Endothelial cell of umbilical vein (primary cell): ENCODE data around the gene ZRSR2. TPM values are rescaled to one million over a fixed set of nuclear protein-coding genes. Genes with fewer than 3 reads are reported as not detected.

Source experiments
- BruUV-seq: library from RNA; stranded (reverse); fragments of 400-500 nt; replicated peaks from 2 replicates; lab custom pipeline; 2021; lab: Mats Ljungman, UMichigan
- CTCF ChIA-PET: fragments of 300-600, 350-600 bp; sonication (Branson Sonifier 250); formaldehyde crosslinking; loops from one replicate; lab custom pipeline; 2021; ENCODE audit warnings: antibody characterized with exemption, inconsistent platforms; lab: Charles Lee
- POLR2A ChIA-PET: fragments of 300-600, 350-600 bp; sonication (Branson Sonifier 250); formaldehyde crosslinking; loops from one replicate; lab custom pipeline; 2021; ENCODE audit warnings: antibody characterized with exemption, inconsistent platforms; lab: Charles Lee
- DNase-seq: peaks from one replicate; pipeline ENCODE4 v3.0.0-alpha.2; 2011; ENCODE audit warnings: low read depth, low spot score
- FAIRE-seq: peaks from 2 replicates; lab custom pipeline; 2011; peaks lifted over from hg19 to GRCh38; lab: Jason Lieb, UNC
- H2AFZ ChIP-seq: 2 replicates; pipeline ENCODE4 v1.6.0; 2012; ENCODE audit warnings: low read depth, low read length, control low read depth, inconsistent platforms
- H3K27ac ChIP-seq: 2 replicates; pipeline ENCODE4 v1.5.1; 2011; ENCODE audit warnings: low read depth, mild to moderate bottlenecking, control low read depth, low read length, moderate library complexity; ENCODE audit not compliant: insufficient read depth
- H3K27me3 ChIP-seq, 2 experiments: 2 replicates each; pipeline versions ENCODE4 v1.6.0 to v1.6.1; 2011; ENCODE audit warnings: low read length in 2 of 2, mixed read lengths in 1 of 2; ENCODE audit not compliant: control insufficient read depth in 2 of 2, insufficient read depth in 2 of 2
- H3K36me3 ChIP-seq, 2 experiments: 2 replicates in 1 of 2; 3 replicates in 1 of 2; pipeline ENCODE4 v1.5.1; 2011; ENCODE audit warnings: low read length in 2 of 2, mild to moderate bottlenecking in 1 of 2, moderate library complexity in 1 of 2; ENCODE audit not compliant: control insufficient read depth in 2 of 2, insufficient read depth in 2 of 2; ENCODE audit errors: extremely low read depth in 1 of 2
- H3K4me1 ChIP-seq: 3 replicates; pipeline ENCODE4 v1.5.1; 2011; ENCODE audit warnings: mild to moderate bottlenecking, low read length; ENCODE audit not compliant: control insufficient read depth, insufficient read depth; ENCODE audit errors: extremely low read depth
- H3K4me2 ChIP-seq: 2 replicates; pipeline ENCODE4 v1.6.1; 2011; ENCODE audit warnings: low read length, control low read depth, mixed read lengths; ENCODE audit not compliant: insufficient read depth
- H3K4me3 ChIP-seq, 3 experiments: fragments of 200-600 bp in 1 of 3; sonication (generic), shearing (Covaris generic) in 1 of 3; replicated peaks in 1 of 3; 2 replicates each; pipeline ENCODE4 v1.5.1; 2011 to 2016; ENCODE audit warnings: control low read depth in 3 of 3, low read length in 3 of 3, mild to moderate bottlenecking in 2 of 3, inconsistent platforms in 1 of 3, low read depth in 1 of 3, moderate library complexity in 1 of 3; ENCODE audit not compliant: insufficient read depth in 1 of 3
- H3K79me2 ChIP-seq: 2 replicates; pipeline ENCODE4 v1.6.0; 2012; ENCODE audit warnings: low read length, inconsistent platforms; ENCODE audit not compliant: control insufficient read depth, insufficient read depth
- H3K9ac ChIP-seq: replicated peaks from 2 replicates; pipeline ENCODE3; 2011; ENCODE audit warnings: low read length, control low read depth; ENCODE audit not compliant: insufficient read depth; ENCODE audit errors: extremely low read depth
- H3K9me1 ChIP-seq: replicated peaks from 3 replicates; pipeline ENCODE4 v1.6.0; 2011; ENCODE audit warnings: mild to moderate bottlenecking, low read length; ENCODE audit not compliant: control insufficient read depth, insufficient read depth; ENCODE audit errors: extremely low read depth
- H3K9me3 ChIP-seq: replicated peaks from 2 replicates; pipeline ENCODE4 v1.5.1; 2012; ENCODE audit warnings: low read length, inconsistent platforms; ENCODE audit not compliant: control insufficient read depth, insufficient read depth
- H4K20me1 ChIP-seq: replicated peaks from 2 replicates; pipeline ENCODE3; 2011; ENCODE audit warnings: mild to moderate bottlenecking, low read length; ENCODE audit not compliant: control insufficient read depth, insufficient read depth; ENCODE audit errors: extremely low read depth
- CTCF ChIP-seq, 2 donors: IDR thresholded peaks; 1 replicate in 1 of 2; 2 replicates in 1 of 2; pipeline ENCODE4 v1.5.1; 2011; ENCODE audit warnings: low read length in 2 of 2, mild to moderate bottlenecking in 2 of 2, moderate library complexity in 2 of 2, control low read depth in 1 of 2, inconsistent platforms in 1 of 2, low read depth in 1 of 2; ENCODE audit not compliant: insufficient read depth in 1 of 2; ENCODE audit errors: extremely low read depth in 1 of 2
- EZH2 ChIP-seq: IDR thresholded peaks from 2 replicates; pipeline ENCODE4 v1.6.1; 2012; ENCODE audit warnings: borderline replicate concordance, low read depth, mild to moderate bottlenecking, moderate library complexity, low read length, inconsistent platforms; ENCODE audit not compliant: severe bottlenecking
- FOS ChIP-seq: IDR thresholded peaks from 2 replicates; pipeline ENCODE4 v1.6.1; 2011; ENCODE audit warnings: mild to moderate bottlenecking, low read length, moderate library complexity, borderline replicate concordance; ENCODE audit not compliant: insufficient read depth
- GATA2 ChIP-seq: IDR thresholded peaks from 2 replicates; pipeline ENCODE4 v1.7.0; 2011; ENCODE audit warnings: low read depth, mild to moderate bottlenecking, moderate library complexity, mixed read lengths, low read length; ENCODE audit not compliant: insufficient read length, insufficient read depth
- JUN ChIP-seq: IDR thresholded peaks from 2 replicates; pipeline ENCODE4 v1.6.1; 2011; ENCODE audit warnings: borderline replicate concordance, low read depth; ENCODE audit not compliant: insufficient read length, insufficient read depth
- MAX ChIP-seq: IDR thresholded peaks from 2 replicates; pipeline ENCODE4 v1.6.1; 2011; ENCODE audit not compliant: insufficient read depth, insufficient read length
- MYC ChIP-seq: IDR thresholded peaks from one replicate; pipeline ENCODE4 v1.6.1; 2011; ENCODE audit warnings: mild to moderate bottlenecking, low read depth, low read length
- POLR2A ChIP-seq: IDR thresholded peaks from 2 replicates; pipeline ENCODE4 v1.6.1; 2012; ENCODE audit warnings: low read depth, mild to moderate bottlenecking, control low read depth, low read length
- POLR2AphosphoS5 ChIP-seq: IDR thresholded peaks from 2 replicates; pipeline ENCODE4 v1.6.1; 2012; ENCODE audit warnings: low read depth, mild to moderate bottlenecking, control low read depth, low read length, moderate library complexity; ENCODE audit not compliant: insufficient read depth
- dilution Hi-C: fragments of 300-500 bp; cut with MboI; formaldehyde crosslinking; loops from one replicate; pipeline ENCODE4 v1.15.0; 2019; ENCODE audit warnings: low sequenced_read_pairs; ENCODE audit not compliant: extremely low pct_ligation_motif_present
- intact Hi-C: fragments of 100-400 bp; cut with micrococcal nuclease; formaldehyde crosslinking; loops from one replicate; pipeline ENCODE4 v1.10.0; 2022
- polyA plus RNA-seq, 4 experiments: library from polyadenylated mRNA; depleted of rRNA in 3 of 4; stranded (reverse) in 3 of 4; unstranded in 1 of 4; fragments of >200 nt; gene quantifications; 2 replicates each; pipeline versions ENCODE4 v1.2.1 to v1.2.3, GENCODE V29; 2011 to 2012; ENCODE audit warnings: missing spikeins in 1 of 4
- total RNA-seq: library from RNA; stranded (reverse); gene quantifications from 2 replicates; pipeline ENCODE4 v1.2.3, GENCODE V29; 2021

ZRSR2 gene
- total and polyA plus RNA-seq, 2 donors (not counting 3 experiments of a cell fraction or from before 2014, with no cell fraction given): 3.3 to 8.1 TPM

DNA sequence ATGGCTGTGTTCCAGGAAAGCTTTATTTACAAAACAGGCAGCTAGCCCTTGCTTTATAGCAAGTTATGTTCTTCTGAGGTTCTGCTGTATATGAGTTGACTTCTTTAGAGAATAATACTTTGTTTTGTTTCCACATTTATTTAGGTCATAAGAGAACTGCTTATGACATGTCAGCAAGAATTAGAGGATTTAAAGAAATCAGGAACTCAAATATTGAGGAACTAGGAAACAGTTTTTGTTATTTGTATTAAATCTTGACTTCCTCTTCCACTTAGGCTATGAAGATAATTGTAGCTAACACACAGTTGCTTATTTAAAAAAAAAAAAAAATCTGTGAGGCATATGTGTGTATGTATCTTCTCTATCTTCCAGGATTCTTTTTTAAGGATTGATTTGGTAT, 14.3 kb downstream of the ZRSR2 start:
- TF ChIP-seq CTCF (IDR thresholded peaks at IDR 0.05; ENCODE audit: extremely low read depth in 1 of 2, insufficient read depth in 1 of 2, low read depth in 1 of 2, low read length in 2 of 2) (no peak), FOS (no peak), JUN (no peak)
- ChIA-PET CTCF (interaction anchor here (0.8 kb wide), 1 partner anchor 9 kb away, joined by 3 read pairs; no protein-coding TSS in a partner anchor), POLR2A (no interaction called here)
- H3K4me2 ChIP-seq: no peak overlapping the region
- FAIRE-seq (no peak), DNase-seq (no peak)
- H3K4me1 ChIP-seq: no peaks in the 10 kb centered on the region
- dilution Hi-C loops: no loop called here
- BruUV-seq: no TSS peak
- H3K27ac ChIP-seq: no peak overlapping the region
- no peaks in the 10 kb centered on the region for H3K36me3 ChIP-seq
- no peak overlapping the region for H3K9ac ChIP-seq
- H3K9me3 ChIP-seq: no peaks in the 10 kb centered on the region
- intact Hi-C loops: no loop called here
- no peaks in the 10 kb centered on the region for H3K9me1 ChIP-seq
- no peak overlapping the region for H3K4me3 ChIP-seq
- no peaks in the 10 kb centered on the region for H3K79me2 ChIP-seq
- no peak overlapping the region for H2AFZ ChIP-seq
- no peaks in the 10 kb centered on the region for H4K20me1 ChIP-seq
- no peaks in the 10 kb centered on the region for H3K27me3 ChIP-seq

- Histone ChIP-seq H3K27ac (no peak overlapping the region), H3K9ac (no peak overlapping the region), H3K9me3 (no peaks in the 10 kb centered on the region), H3K4me2 (no peak overlapping the region), H2AFZ (no peak overlapping the region), H4K20me1 (no peaks in the 10 kb centered on the region), H3K4me1 (no peaks in the 10 kb centered on the region), H3K9me1 (no peaks in the 10 kb centered on the region), H3K79me2 (no peaks in the 10 kb centered on the region), H3K27me3 (no peaks in the 10 kb centered on the region), H3K4me3 (no peak overlapping the region), H3K36me3 (peaks cover 0 to 4% of the 10 kb centered on the region in 2 experiments)
- DNase-seq (no peak), FAIRE-seq (no peak)
- ChIA-PET POLR2A (no interaction called here), CTCF (no interaction called here)
- no TSS peak for BruUV-seq
- TF ChIP-seq GATA2: no peak
- TF ChIP-seq JUN: no peak
- TF ChIP-seq POLR2AphosphoS5: no peak
- no peak for TF ChIP-seq EZH2
- TF ChIP-seq POLR2A: no peak
- TF ChIP-seq MYC: no peak
- TF ChIP-seq FOS: no peak
- TF ChIP-seq CTCF (IDR thresholded peaks at IDR 0.05; ENCODE audit: extremely low read depth in 1 of 2, insufficient read depth in 1 of 2, low read depth in 1 of 2, low read length in 2 of 2): no peak
- TF ChIP-seq MAX: no peak
- intact Hi-C loops (no loop called here), dilution Hi-C loops (no loop called here)
These were observed 18.0 kb downstream of the ZRSR2 start for GRCh38 chrX:15808254-15808653.
